HEK293 (cell line): Measurements from ENCODE around the gene C1orf216.

Experiments used
- ATF2 ChIP-seq: fragments of 450-650 bp; formaldehyde crosslinking; IDR thresholded peaks from 2 replicates; pipeline ENCODE4 v1.5.1; 2016; ENCODE audit warnings: missing biosample characterization, missing genetic modification characterization, low read depth
- CTCF ChIP-seq: fragments of 450-650 bp; formaldehyde crosslinking; IDR thresholded peaks from 2 replicates; pipeline ENCODE4 v1.5.1; 2016; ENCODE audit warnings: missing biosample characterization, missing genetic modification characterization
- REPIN1 ChIP-seq: fragments of 450-650 bp; formaldehyde crosslinking; IDR thresholded peaks from 2 replicates; pipeline ENCODE4 v1.5.1; 2017; ENCODE audit warnings: missing biosample characterization, missing genetic modification characterization, low read depth
- REST ChIP-seq: fragments of 450-650 bp; formaldehyde crosslinking; IDR thresholded peaks from 2 replicates; pipeline ENCODE4 v1.5.1; 2016; ENCODE audit warnings: missing biosample characterization, missing genetic modification characterization
- ZBTB44 ChIP-seq: fragments of 450-650 bp; IDR thresholded peaks from 2 replicates; pipeline ENCODE4 v1.5.1; 2018; ENCODE audit warnings: missing biosample characterization, mild to moderate bottlenecking, missing genetic modification characterization
- ZNF280C ChIP-seq: fragments of 450-650 bp; formaldehyde crosslinking; IDR thresholded peaks from 2 replicates; pipeline ENCODE4 v1.5.1; 2016; ENCODE audit warnings: missing biosample characterization, missing genetic modification characterization
- TF ChIP-seq, protein P1 (sequence below): fragments of 450-650 bp; formaldehyde crosslinking; IDR thresholded peaks from 2 replicates; pipeline ENCODE4 v1.5.1; 2017; ENCODE audit warnings: missing biosample characterization, missing genetic modification characterization

GRCh38 chr1:35764283-35764682, 45.6 kb upstream of the C1orf216 start:
- TF ChIP-seq ATF2 (tag by site-specific recombination) = no peak
- no peak for TF ChIP-seq CTCF (tag by site-specific recombination)
- no peak for TF ChIP-seq ZNF280C
- no peak for TF ChIP-seq REPIN1
- TF ChIP-seq, protein P1, sequence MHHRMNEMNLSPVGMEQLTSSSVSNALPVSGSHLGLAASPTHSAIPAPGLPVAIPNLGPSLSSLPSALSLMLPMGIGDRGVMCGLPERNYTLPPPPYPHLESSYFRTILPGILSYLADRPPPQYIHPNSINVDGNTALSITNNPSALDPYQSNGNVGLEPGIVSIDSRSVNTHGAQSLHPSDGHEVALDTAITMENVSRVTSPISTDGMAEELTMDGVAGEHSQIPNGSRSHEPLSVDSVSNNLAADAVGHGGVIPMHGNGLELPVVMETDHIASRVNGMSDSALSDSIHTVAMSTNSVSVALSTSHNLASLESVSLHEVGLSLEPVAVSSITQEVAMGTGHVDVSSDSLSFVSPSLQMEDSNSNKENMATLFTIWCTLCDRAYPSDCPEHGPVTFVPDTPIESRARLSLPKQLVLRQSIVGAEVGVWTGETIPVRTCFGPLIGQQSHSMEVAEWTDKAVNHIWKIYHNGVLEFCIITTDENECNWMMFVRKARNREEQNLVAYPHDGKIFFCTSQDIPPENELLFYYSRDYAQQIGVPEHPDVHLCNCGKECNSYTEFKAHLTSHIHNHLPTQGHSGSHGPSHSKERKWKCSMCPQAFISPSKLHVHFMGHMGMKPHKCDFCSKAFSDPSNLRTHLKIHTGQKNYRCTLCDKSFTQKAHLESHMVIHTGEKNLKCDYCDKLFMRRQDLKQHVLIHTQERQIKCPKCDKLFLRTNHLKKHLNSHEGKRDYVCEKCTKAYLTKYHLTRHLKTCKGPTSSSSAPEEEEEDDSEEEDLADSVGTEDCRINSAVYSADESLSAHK = no peak
- no peak for TF ChIP-seq REST
- TF ChIP-seq ZBTB44 = no peak
